Measurements from ENCODE around the gene TEN1.

The TEN1 gene

DNA sequence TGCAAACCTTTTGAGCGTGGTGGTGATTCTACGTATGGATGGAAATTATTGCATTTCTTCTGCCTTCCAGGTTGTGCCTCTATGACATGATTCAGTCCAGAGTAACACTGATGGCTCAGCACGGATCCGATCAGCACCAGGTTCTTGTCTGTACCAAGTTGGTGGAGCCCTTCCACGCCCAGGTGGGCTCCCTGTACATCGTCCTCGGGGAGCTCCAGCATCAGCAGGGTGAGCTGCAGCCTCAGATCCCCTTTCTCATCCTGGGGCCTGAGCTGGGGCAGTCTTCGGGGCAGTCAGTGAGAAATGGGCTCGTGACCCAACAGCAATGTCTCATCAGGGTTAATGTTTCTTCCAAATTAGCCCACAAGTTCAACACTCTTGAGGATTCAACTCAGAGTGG, 12.4 kb downstream of the TEN1 start:
- H3K4me3 ChIP-seq: no peak overlapping the region
- no peak for DNase-seq (ENCODE audit: low spot score)
- no peak for TF ChIP-seq CTCF (IDR thresholded peaks at IDR 0.05)
- no peak overlapping the region for H3K27ac ChIP-seq

GRCh38 chr17:75994802-75995370, 15.8 kb downstream of the TEN1 start:
- H3K27ac ChIP-seq: no peak overlapping the region
- no peak for DNase-seq (ENCODE audit: low spot score)
- no peak overlapping the region for H3K4me3 ChIP-seq
- no peak for TF ChIP-seq CTCF (IDR thresholded peaks at IDR 0.05)

DNA sequence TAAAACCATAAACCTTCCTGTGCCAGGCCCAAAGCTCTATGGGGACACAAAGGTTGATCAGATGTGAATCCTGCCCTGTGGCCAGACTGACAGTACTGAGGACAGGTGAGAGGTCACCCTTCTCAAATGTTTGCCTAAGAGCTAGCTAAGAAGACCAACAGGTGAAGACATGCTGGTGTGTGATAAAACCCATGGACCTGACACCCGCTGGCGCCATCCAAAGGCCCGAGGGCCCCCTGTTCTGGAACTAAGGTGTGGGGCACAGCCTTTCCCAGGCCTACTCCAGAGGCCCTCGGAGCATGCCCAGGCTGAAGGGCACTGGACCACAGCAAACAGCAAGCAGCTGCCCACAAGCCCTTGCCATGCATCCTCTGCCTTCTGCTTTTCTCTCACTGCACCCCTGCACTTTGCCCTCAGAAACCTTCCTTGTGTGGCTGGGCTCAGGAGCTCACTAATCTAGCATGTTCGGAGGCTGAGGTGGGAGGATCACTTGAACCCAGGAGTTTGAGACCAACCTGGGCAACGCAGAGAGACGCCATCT, 16.4 kb downstream of the TEN1 start:
- no peak overlapping the region for H3K27ac ChIP-seq

DNA sequence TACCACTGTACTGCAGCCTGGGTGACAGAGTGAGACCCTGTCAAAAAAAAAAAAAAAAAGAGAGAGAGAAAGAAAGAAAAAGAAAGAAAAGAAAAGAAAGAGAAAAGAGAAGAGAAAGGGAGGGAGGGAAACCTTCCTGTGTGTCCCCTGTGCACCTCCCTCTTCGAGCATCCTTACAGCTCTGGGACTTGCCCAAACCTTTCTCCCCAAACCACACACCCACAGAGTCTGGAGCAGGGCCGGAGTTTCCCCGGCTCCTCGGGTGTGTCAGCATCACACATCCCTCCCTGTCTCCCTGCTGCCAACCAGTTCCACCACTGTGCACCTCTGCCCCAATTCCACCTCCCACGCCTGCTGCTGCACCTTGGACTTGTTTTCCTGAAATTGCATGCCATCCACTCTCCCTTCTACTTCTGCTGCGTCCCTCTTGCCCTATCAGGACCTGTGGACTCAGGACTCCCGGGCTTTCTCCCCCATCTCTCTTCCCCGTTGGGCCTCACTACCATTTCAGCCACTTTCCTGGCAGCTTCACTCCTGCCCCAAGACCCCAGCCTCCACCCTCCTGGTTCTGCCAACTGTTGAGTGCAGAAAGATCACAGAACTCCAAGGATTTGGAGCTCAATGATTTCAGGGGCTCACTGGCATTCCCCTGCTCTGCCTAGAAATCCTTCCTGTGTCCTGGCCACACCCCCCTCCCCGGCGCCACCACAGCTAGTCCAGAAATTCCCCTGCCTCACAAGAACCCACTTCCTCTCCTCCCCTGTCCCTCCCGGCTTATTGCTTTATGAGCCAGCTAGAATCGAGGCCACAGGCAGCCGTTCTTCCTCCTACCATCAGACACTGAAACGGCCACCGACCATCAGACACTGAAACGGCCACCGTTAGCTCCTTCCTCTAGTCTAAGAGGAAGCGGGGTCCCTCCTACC, 17.9 kb downstream of the TEN1 start:
- TF ChIP-seq CTCF (IDR thresholded peaks at IDR 0.05): no peak
- Histone ChIP-seq H3K27ac (no peak overlapping the region), H3K4me3 (no peak overlapping the region)
- no peak for DNase-seq (ENCODE audit: low spot score)

More for the DNA sequence above, 16.4 kb downstream of the TEN1 start:
- TF ChIP-seq CTCF (IDR thresholded peaks at IDR 0.05): no peak
- no peak for DNase-seq (ENCODE audit: low spot score)
- H3K4me3 ChIP-seq: no peak overlapping the region

DNA sequence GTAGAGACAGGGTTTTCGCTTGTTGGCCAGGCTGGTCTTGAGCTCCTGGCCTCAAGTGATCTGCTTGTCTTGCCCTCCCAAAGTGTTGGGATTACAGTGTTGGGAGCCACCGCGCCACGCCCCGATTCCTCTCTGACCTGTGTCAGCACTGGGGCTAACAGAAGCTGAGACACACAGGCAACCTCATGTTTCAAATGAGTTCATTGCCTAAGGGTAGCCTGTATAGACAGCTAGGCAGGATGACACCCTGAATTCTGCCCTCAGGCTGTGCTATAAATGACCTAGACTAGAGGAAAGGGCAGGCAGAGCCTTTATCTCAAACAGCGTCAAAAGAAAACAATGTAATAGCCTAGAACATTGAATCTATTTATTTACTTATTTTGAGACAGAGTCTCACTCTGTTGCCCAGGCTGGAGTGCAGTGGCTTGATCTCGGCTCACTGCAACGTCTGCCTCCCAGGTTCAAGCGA, 19.3 kb downstream of the TEN1 start:
- DNase-seq (ENCODE audit: low spot score): no peak
- Histone ChIP-seq H3K27ac (no peak overlapping the region), H3K4me3 (no peak overlapping the region)
- no peak for TF ChIP-seq CTCF (IDR thresholded peaks at IDR 0.05)

DNA sequence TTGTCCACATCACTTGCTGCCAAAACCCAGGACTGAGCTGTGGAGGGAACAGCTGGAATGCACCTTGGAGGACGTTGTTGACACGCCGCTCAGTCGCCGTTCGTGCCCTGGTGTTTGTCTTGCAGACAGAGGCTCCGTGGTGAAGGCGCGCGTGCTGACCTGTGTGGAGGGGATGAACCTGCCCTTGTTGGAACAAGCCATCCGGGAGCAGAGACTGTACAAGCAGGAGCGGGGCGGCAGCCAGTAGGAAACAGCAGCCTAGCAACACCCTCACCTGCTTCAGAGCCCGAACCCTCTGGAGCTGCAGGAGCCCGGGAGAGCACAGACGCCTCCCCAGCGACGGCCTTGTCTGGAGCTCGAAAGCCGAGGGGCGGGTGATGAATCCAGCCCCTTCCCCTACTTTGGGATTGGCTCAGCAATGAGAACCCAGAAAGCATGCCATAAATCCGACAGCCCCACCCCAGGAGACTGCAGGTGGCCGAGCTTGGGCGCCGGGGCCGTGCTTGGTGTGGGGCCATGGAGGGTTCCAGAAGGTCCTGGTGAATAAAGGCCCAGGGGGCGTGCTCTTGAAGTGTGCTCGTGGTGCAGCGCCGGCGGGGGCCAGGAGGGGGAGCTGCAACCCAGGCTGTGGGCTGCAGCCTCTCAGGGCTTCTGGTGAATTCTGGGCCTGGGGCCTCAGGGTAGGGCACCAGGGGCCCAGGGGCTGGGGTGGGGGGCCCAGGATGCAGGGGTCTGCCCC, 21.1 kb downstream of the TEN1 start:
- DNase-seq (ENCODE audit: low spot score): peak; percentile 67
- Histone ChIP-seq H3K27ac (no peak overlapping the region), H3K4me3 (no peak overlapping the region)
- TF ChIP-seq CTCF (IDR thresholded peaks at IDR 0.05): peak; percentile 34
